H1 (cell line): ENCODE measurements around the gene CLCNKB. TPM values are rescaled to one million over a fixed set of nuclear protein-coding genes. Genes with fewer than 3 reads are reported as not detected.

Experiments used
- CTCF ChIA-PET: fragments of 300-600 bp; sonication (Branson Sonifier 250); formaldehyde crosslinking; loops from one replicate; lab custom pipeline; 2021; ENCODE audit not compliant: partially characterized antibody; lab: Charles Lee
- POLR2A ChIA-PET: fragments of 300-600 bp; sonication (Branson Sonifier 250); formaldehyde crosslinking; loops from one replicate; lab custom pipeline; 2021; ENCODE audit warnings: inconsistent platforms; ENCODE audit not compliant: partially characterized antibody; lab: Charles Lee
- DNase-seq, 2 experiments: peaks; one replicate each; pipeline versions ENCODE4 v3.0.0 to v3.0.0-alpha.2; 2010 to 2022; ENCODE audit warnings: low spot score in 2 of 2, low read depth in 1 of 2, mixed read lengths in 1 of 2
- FAIRE-seq: peaks from 2 replicates; lab custom pipeline; 2011; peaks lifted over from hg19 to GRCh38; lab: Jason Lieb, UNC
- H2AFZ ChIP-seq: 2 replicates; pipeline ENCODE4 v1.8.1; 2012; ENCODE audit warnings: low read length, inconsistent platforms
- H2AK5ac ChIP-seq: 2 replicates; pipeline ENCODE4 v1.6.1; 2013; ENCODE audit warnings: low read depth, low read length
- H2BK120ac ChIP-seq: replicated peaks from 2 replicates; pipeline ENCODE3; 2013; ENCODE audit warnings: low read depth, low read length, inconsistent platforms
- H2BK12ac ChIP-seq: 2 replicates; pipeline ENCODE4 v1.6.1; 2013; ENCODE audit warnings: low read depth, low read length
- H2BK15ac ChIP-seq: 2 replicates; pipeline ENCODE4 v1.6.1; 2013; ENCODE audit warnings: low read length
- H2BK20ac ChIP-seq: 2 replicates; pipeline ENCODE4 v1.6.1; 2013; ENCODE audit warnings: low read length
- H2BK5ac ChIP-seq: 2 replicates; pipeline ENCODE4 v1.6.1; 2013; ENCODE audit warnings: low read depth, low read length
- H3K14ac ChIP-seq: 2 replicates; pipeline ENCODE4 v1.6.1; 2013; ENCODE audit warnings: inconsistent platforms; ENCODE audit not compliant: insufficient read length
- H3K18ac ChIP-seq: 2 replicates; pipeline ENCODE4 v1.6.1; 2013; ENCODE audit warnings: low read length; ENCODE audit errors: extremely low read depth
- H3K23ac ChIP-seq: 2 replicates; pipeline ENCODE4 v1.6.1; 2013; ENCODE audit warnings: inconsistent platforms; ENCODE audit not compliant: insufficient read length
- H3K23me2 ChIP-seq: 2 replicates; pipeline ENCODE4 v1.6.1; 2013; ENCODE audit warnings: low read depth, low read length
- H3K27ac ChIP-seq: 2 replicates; pipeline ENCODE4 v1.6.1; 2011; ENCODE audit warnings: low read depth, low read length, inconsistent platforms
- H3K27me3 ChIP-seq, 4 experiments: replicated peaks in 1 of 4; 1 replicate in 1 of 4; 2 replicates in 3 of 4; pipeline versions ENCODE4 v1.6.1 to v1.8.1; 2011 to 2013; ENCODE audit warnings: low read length in 3 of 4, mild to moderate bottlenecking in 3 of 4, inconsistent platforms in 2 of 4, mixed read lengths in 2 of 4, moderate library complexity in 1 of 4; ENCODE audit not compliant: control insufficient read depth in 3 of 4, insufficient read depth in 3 of 4; ENCODE audit errors: extremely low read depth in 1 of 4
- H3K36me3 ChIP-seq, 4 experiments: 2 replicates each; pipeline versions ENCODE4 v1.6.1 to v1.8.1; 2011 to 2013; ENCODE audit warnings: mild to moderate bottlenecking in 4 of 4, low read length in 3 of 4, moderate library complexity in 2 of 4, control low read depth in 1 of 4, inconsistent platforms in 1 of 4; ENCODE audit not compliant: insufficient read depth in 4 of 4, control insufficient read depth in 2 of 4
- H3K4ac ChIP-seq: replicated peaks from 2 replicates; pipeline ENCODE3; 2013; ENCODE audit warnings: low read length, low read depth, mixed read lengths, inconsistent platforms; ENCODE audit not compliant: insufficient read length
- H3K4me1 ChIP-seq, 4 experiments: replicated peaks in 1 of 4; 1 replicate in 1 of 4; 2 replicates in 3 of 4; pipeline versions ENCODE4 v1.6.1 to v1.8.1; 2011 to 2013; ENCODE audit warnings: low read length in 3 of 4, inconsistent platforms in 2 of 4, mixed read lengths in 1 of 4; ENCODE audit not compliant: insufficient read depth in 4 of 4, control insufficient read depth in 3 of 4
- H3K4me2 ChIP-seq, 2 experiments: 2 replicates each; pipeline versions ENCODE4 v1.6.1 to v1.8.1; 2011 to 2013; ENCODE audit warnings: low read depth in 2 of 2, low read length in 2 of 2, control low read depth in 1 of 2, inconsistent platforms in 1 of 2, mild to moderate bottlenecking in 1 of 2; ENCODE audit not compliant: insufficient read depth in 1 of 2
- H3K4me3 ChIP-seq, 4 experiments: fragments of 200-600, 300-600 bp in 1 of 4; sonication (generic), shearing (Covaris generic), sonication (Bioruptor Twin) in 1 of 4; 2 replicates each; pipeline versions ENCODE4 v1.5.1 to v1.8.1; 2011 to 2016; ENCODE audit warnings: low read length in 4 of 4, low read depth in 3 of 4, control low read depth in 2 of 4, inconsistent platforms in 2 of 4, mild to moderate bottlenecking in 2 of 4, mixed read lengths in 1 of 4, moderate library complexity in 1 of 4; ENCODE audit not compliant: insufficient read depth in 2 of 4; ENCODE audit errors: extremely low read depth in 1 of 4
- H3K56ac ChIP-seq: replicated peaks from 2 replicates; pipeline ENCODE3; 2013; ENCODE audit warnings: low read depth, mild to moderate bottlenecking, mixed read lengths, low read length, inconsistent platforms; ENCODE audit not compliant: insufficient read length
- H3K79me1 ChIP-seq: 2 replicates; pipeline ENCODE4 v1.6.1; 2013; ENCODE audit warnings: low read depth, low read length, control low read depth
- H3K79me2 ChIP-seq, 2 experiments: 2 replicates each; pipeline versions ENCODE4 v1.6.1 to v1.8.1; 2012 to 2013; ENCODE audit warnings: low read length in 2 of 2, mild to moderate bottlenecking in 2 of 2, inconsistent platforms in 1 of 2; ENCODE audit not compliant: insufficient read depth in 2 of 2, control insufficient read depth in 1 of 2
- H3K9ac ChIP-seq, 4 experiments: replicated peaks in 1 of 4; 1 replicate in 1 of 4; 2 replicates in 3 of 4; pipeline versions ENCODE4 v1.6.1 to v1.8.1; 2011 to 2013; ENCODE audit warnings: low read depth in 3 of 4, low read length in 3 of 4, control low read depth in 2 of 4, mild to moderate bottlenecking in 2 of 4, moderate library complexity in 2 of 4, inconsistent platforms in 1 of 4; ENCODE audit errors: extremely low read depth in 1 of 4
- H3K9me3 ChIP-seq, 2 experiments: 2 replicates each; pipeline versions ENCODE4 v1.6.1 to v1.8.1; 2012 to 2013; ENCODE audit warnings: mild to moderate bottlenecking in 2 of 2, moderate library complexity in 2 of 2, control low read depth in 1 of 2, inconsistent platforms in 1 of 2, low read depth in 1 of 2, low read length in 1 of 2, mixed read lengths in 1 of 2; ENCODE audit not compliant: insufficient read depth in 2 of 2
- H4K20me1 ChIP-seq, 2 experiments: replicated peaks in 1 of 2; 2 replicates each; pipeline versions ENCODE3 to v1.8.1; 2011 to 2013; ENCODE audit warnings: inconsistent platforms in 2 of 2, low read length in 2 of 2, mild to moderate bottlenecking in 1 of 2; ENCODE audit not compliant: insufficient read depth in 2 of 2, control insufficient read depth in 1 of 2
- H4K5ac ChIP-seq: 2 replicates; pipeline ENCODE4 v1.6.1; 2013; ENCODE audit warnings: low read length, low read depth, mixed read lengths, inconsistent platforms; ENCODE audit not compliant: insufficient read length
- H4K8ac ChIP-seq: 2 replicates; pipeline ENCODE4 v1.8.0; 2013; ENCODE audit warnings: mild to moderate bottlenecking, moderate library complexity, low read length, inconsistent platforms; ENCODE audit not compliant: insufficient read depth; ENCODE audit errors: extremely low read depth
- H4K91ac ChIP-seq: replicated peaks from 2 replicates; pipeline ENCODE3; 2013; ENCODE audit warnings: low read length, mixed read lengths, inconsistent platforms; ENCODE audit not compliant: insufficient read length
- CTBP2 ChIP-seq: IDR thresholded peaks from 2 replicates; pipeline ENCODE4 v1.7.0; 2011; ENCODE audit warnings: borderline replicate concordance, mild to moderate bottlenecking, moderate library complexity, mixed read lengths, low read length; ENCODE audit not compliant: insufficient read depth, insufficient read length
- E2F6 ChIP-seq: IDR thresholded peaks from 2 replicates; pipeline ENCODE4 v1.6.1; 2012; ENCODE audit warnings: inconsistent platforms
- TEAD4 ChIP-seq: IDR thresholded peaks from 2 replicates; pipeline ENCODE4 v1.6.1; 2012; ENCODE audit warnings: low read depth, low read length, inconsistent platforms, mixed read lengths
- WGBS, 2 experiments: shearing (Covaris generic) in 1 of 2; methylation state at CpG; one replicate each; pipeline versions ENCODE4 v1.1.6 to v1.1.7; 2013 to 2015; ENCODE audit warnings: low lambda C conversion rate in 2 of 2, mixed read lengths in 2 of 2, inconsistent platforms in 1 of 2, low coverage in 1 of 2, missing lambda C conversion rate in 1 of 2; ENCODE audit not compliant: insufficient replicate concordance in 2 of 2, insufficient coverage in 1 of 2, insufficient read length in 1 of 2; ENCODE audit errors: extremely low coverage in 1 of 2, missing lambda C conversion rate in 1 of 2; 5-methylcytosine and 5-hydroxymethylcytosine counted together
- polyA plus RNA-seq, 7 experiments: library from polyadenylated mRNA; depleted of rRNA in 3 of 7; stranded (reverse) in 5 of 7; unstranded in 2 of 7; fragments of >200 nt in 5 of 7; fragments of 200-250 nt in 2 of 7; gene quantifications; 1 replicate in 5 of 7; 2 replicates in 1 of 7; 4 replicates in 1 of 7; pipeline versions ENCODE4 v1.2.1 to v1.2.3, GENCODE V29; 2011 to 2013; ENCODE audit warnings: missing spikeins in 2 of 7, mixed read lengths in 2 of 7
- total RNA-seq: library from RNA; stranded (reverse); fragmentation: NEBNext Ultra II Directional; extraction: Animal tissue kit (Norgen Biotek cat#: 25700); gene quantifications from 2 replicates; pipeline ENCODE4 v1.2.1, GENCODE V29; 2021

Gene CLCNKB
- total and polyA plus RNA-seq, 2 of the 8 experiments (the other 6 are each of a cell fraction or from before 2014, with no cell fraction given) = 1.2 to 3.5 TPM

- Histone ChIP-seq H4K20me1 (no peaks in the 10 kb centered on the region), H2BK120ac (no peak overlapping the region), H3K27me3 (peaks cover 0 to 7% (median 2%) of the 10 kb centered on the region in 4 experiments; a peak in 3 of 7 replicates), H3K4me1 (peaks cover 0 to 10% (median 4%) of the 10 kb centered on the region in 4 experiments; a peak in 6 of 7 replicates), H3K36me3 (no peaks in the 10 kb centered on the region), H3K4me3 (no peak overlapping the region), H3K23me2 (no peaks in the 10 kb centered on the region), H3K4ac (no peak overlapping the region), H3K79me1 (no peaks in the 10 kb centered on the region)
- 80% methylated on average over 7 of the region's 7 CpGs; no CpG with 5 or more reads in 1 of the 2 experiments for WGBS, 2 experiments
- no peak for DNase-seq
- POLR2A ChIA-PET = interaction anchor here (0.9 kb wide), 1 partner anchor 25 kb away, joined by 4 read pairs; no protein-coding TSS in a partner anchor
- CTCF ChIA-PET = interaction anchor here (1.3 to 6.7 kb wide), 4 partner anchors 9 to 231 kb away, joined by 3 to 74 read pairs (median 24); no protein-coding TSS in a partner anchor
- TF ChIP-seq TEAD4 (no peak), E2F6 (no peak), CTBP2 (no peak)
- TF ChIP-seq, all 59 proteins: peak for 0
- H4K8ac ChIP-seq = no peak overlapping the region
- no peak overlapping the region for H2BK5ac ChIP-seq
- no peak overlapping the region for H3K56ac ChIP-seq
- no peak overlapping the region for H2AK5ac ChIP-seq
- H2BK15ac ChIP-seq = no peak overlapping the region
- H2BK12ac ChIP-seq = no peak overlapping the region
- no peak overlapping the region for H3K23ac ChIP-seq
- no peak overlapping the region for H4K91ac ChIP-seq
- H3K27ac ChIP-seq = no peak overlapping the region
- no peak overlapping the region for H3K4me2 ChIP-seq
- H2AFZ ChIP-seq = no peak overlapping the region
- H3K79me2 ChIP-seq = no peaks in the 10 kb centered on the region
- no peaks in the 10 kb centered on the region for H3K9me3 ChIP-seq
- H3K9ac ChIP-seq = no peak overlapping the region
- no peak overlapping the region for H2BK20ac ChIP-seq
- no peak overlapping the region for H4K5ac ChIP-seq
- FAIRE-seq = no peak
- no peak overlapping the region for H3K18ac ChIP-seq
- H3K14ac ChIP-seq = no peak overlapping the region
Observed at GRCh38 chr1:16023050-16023653, 20.4 kb upstream of the CLCNKB start.
